ENCODE measurements around the gene SERINC2. TPM values are rescaled to one million over a fixed set of nuclear protein-coding genes. Genes with fewer than 3 reads are reported as not detected.

The SERINC2 gene
- total and polyA plus RNA-seq, 9 of the 15 experiments (the other 6 are each of a cell fraction or from before 2014, with no cell fraction given), result 0.07 to 1.2 (median 0.70) TPM; not detected in 2

GRCh38 chr1:31373056-31373896 lies 39.7 kb upstream of the SERINC2 start, which contains the start of gene FABP3 (continued):
- TF ChIP-seq MLLT1 (IDR thresholded peaks at IDR 0.05) (peak in 1 of 2 experiments; percentile 78; a peak in 1 of 4 replicates), TEAD4 (IDR thresholded peaks at IDR 0.05; ENCODE audit: low read length) (peak; percentile 58; the same call in 1 of the 2 replicates), TEAD4 (CRISPR knock-in tag; IDR thresholded peaks at IDR 0.05; ENCODE audit: borderline replicate concordance) (no peak), U2AF1 (optimal IDR thresholded peaks at IDR 0.05; ENCODE audit: low read depth, low read length) (no peak), ZBTB8A (IDR thresholded peaks at IDR 0.05; ENCODE audit: partially characterized antibody) (no peak), ZNF3 (CRISPR knock-in tag; IDR thresholded peaks at IDR 0.05) (no peak), FOXP1 (CRISPR knock-in tag; IDR thresholded peaks at IDR 0.05) (no peak), SMARCA5 (IDR thresholded peaks at IDR 0.05) (no peak), ZNF324 (CRISPR knock-in tag; IDR thresholded peaks at IDR 0.05) (no peak), HNRNPLL (IDR thresholded peaks at IDR 0.05; ENCODE audit: low read depth, low read length, poor library complexity, severe bottlenecking) (no peak), ZNF41 (CRISPR knock-in tag; conservative IDR thresholded peaks at IDR 0.05) (no peak; the same call in 1 of the 2 replicates), ZNF407 (IDR thresholded peaks at IDR 0.05; ENCODE audit: low read depth) (no peak), HDAC8 (tag; IDR thresholded peaks at IDR 0.05) (no peak), GMEB1 (CRISPR knock-in tag; IDR thresholded peaks at IDR 0.05) (no peak), SETDB1 (IDR thresholded peaks at IDR 0.05; ENCODE audit: low read length) (no peak), ATF1 (CRISPR knock-in tag; IDR thresholded peaks at IDR 0.05) (no peak), ATF1 (tag; IDR thresholded peaks at IDR 0.05) (peak; percentile 16; the same call in 1 of the 2 replicates)

Data from K562 (cell line).